Fibroblast of pulmonary artery (primary cell): ENCODE data around the gene SLCO4A1.

Experiments
- DNase-seq: peaks from one replicate; pipeline ENCODE4 v3.0.0-alpha.2; 2010; ENCODE audit warnings: low read depth
- H3K4me3 ChIP-seq: replicated peaks from 2 replicates; pipeline ENCODE4 v1.5.1; 2011; ENCODE audit warnings: low read depth, mild to moderate bottlenecking, control low read depth, low read length, moderate library complexity
- TF ChIP-seq, protein P1 (sequence below): IDR thresholded peaks from 2 replicates; pipeline ENCODE4 v1.5.1; 2011; ENCODE audit warnings: mild to moderate bottlenecking, control low read depth, low read length, inconsistent platforms; ENCODE audit errors: missing control alignments

The SLCO4A1 gene

DNA sequence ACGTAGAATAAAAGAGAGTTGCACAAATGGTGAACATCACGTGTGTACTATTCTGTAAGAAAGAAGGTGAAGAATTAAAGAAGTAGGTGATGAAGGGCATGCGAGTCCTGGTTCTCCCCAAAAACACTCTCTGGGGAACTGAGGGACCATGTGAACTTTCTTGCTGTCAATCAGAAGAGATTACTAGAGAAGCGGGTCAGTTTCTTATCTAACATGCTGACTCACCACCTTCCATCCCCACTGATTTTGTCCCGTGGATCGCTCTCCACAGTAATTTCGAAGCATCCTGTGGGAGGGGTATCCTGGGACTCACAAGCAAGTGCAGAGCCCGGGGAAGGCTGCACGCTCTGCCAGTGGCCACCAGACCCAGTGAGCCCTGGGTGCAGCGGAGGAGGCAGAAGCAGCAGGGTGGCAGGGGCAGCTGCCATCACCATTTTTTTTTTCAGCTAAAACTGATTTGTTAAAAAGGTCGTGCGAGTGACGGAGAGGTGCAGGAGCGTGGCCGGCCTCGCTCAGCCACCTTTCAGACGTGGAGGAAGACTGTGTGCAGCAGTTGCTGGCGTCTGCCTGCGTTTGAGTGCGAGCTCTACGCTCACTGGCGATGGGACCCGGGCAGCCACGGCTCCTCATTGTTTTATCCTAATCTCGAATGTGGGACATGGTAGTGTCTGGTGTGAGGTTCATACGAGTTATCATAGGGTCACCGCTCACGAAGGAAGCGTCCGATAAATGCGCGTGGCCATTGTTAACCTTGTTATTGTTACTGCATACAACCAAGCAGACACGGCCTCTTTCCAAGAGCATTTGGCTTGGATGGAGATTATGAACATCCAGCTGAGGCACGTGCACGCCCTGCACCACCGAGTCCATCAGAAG is 28.0 kb upstream of the SLCO4A1 start:
- no peak overlapping the region for H3K4me3 ChIP-seq
- DNase-seq: no peak
- TF ChIP-seq, protein P1, sequence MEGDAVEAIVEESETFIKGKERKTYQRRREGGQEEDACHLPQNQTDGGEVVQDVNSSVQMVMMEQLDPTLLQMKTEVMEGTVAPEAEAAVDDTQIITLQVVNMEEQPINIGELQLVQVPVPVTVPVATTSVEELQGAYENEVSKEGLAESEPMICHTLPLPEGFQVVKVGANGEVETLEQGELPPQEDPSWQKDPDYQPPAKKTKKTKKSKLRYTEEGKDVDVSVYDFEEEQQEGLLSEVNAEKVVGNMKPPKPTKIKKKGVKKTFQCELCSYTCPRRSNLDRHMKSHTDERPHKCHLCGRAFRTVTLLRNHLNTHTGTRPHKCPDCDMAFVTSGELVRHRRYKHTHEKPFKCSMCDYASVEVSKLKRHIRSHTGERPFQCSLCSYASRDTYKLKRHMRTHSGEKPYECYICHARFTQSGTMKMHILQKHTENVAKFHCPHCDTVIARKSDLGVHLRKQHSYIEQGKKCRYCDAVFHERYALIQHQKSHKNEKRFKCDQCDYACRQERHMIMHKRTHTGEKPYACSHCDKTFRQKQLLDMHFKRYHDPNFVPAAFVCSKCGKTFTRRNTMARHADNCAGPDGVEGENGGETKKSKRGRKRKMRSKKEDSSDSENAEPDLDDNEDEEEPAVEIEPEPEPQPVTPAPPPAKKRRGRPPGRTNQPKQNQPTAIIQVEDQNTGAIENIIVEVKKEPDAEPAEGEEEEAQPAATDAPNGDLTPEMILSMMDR: no peak

DNA sequence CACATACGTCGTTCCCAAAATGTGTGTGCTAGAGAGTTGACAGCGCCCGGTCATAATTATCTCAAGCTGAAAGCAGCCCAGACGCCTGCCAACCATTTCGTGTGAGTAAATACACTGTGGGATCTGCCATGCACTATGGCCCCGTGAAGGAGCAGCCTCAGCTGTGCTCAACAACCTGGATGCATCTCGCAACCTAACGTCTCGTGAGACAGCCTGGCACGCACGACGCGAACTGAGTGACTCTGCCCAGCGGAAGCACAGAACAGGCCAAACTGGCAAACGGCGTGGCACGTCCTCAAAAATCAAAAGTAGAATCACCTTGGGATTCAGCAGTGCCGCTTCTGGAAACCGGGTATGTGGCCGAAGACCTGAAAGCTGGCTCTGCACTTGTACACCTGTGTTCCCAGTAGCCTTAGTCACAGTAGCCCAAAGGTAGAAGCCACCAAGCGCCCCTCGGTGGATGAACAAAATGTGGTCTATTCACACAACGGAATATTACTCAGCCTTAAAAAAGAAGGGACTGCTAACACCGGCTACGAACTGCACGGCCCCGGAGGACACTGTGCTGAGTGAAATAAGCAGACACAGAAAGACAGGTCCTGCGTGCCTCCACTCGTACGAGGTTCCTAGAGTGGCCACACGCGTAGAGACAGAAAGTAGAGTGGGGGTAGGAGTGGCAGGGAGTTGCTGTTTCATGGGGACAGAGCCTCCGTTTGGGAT is 27.2 kb upstream of the SLCO4A1 start:
- DNase-seq: no peak
- TF ChIP-seq, protein P1: no peak
- H3K4me3 ChIP-seq: no peak overlapping the region

DNA sequence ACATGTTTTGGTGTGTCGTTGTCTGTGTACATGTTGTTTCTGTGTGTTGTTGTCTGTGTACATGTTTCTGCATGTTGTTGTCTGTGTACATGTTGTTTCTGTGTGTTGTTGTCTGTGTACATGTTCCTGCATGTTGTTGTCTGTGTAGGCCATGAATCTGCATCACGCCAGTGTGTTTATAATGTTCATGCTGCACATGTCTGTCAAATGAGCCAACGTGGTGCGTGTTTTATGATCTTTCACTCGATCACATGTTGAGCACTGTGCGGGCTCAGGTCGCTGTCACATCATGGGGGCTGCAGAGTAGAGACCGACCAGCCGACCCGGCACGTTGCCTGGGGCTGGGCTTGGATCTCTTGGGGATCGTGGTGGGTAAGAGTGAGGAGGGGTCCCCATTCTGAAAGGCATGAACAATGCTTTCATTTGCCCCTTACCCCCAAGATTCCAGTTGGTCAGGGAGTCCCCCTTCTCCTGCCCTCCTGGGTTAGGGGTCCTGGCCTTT is 26.5 kb upstream of the SLCO4A1 start:
- TF ChIP-seq, protein P1: no peak
- H3K4me3 ChIP-seq: no peak overlapping the region
- no peak for DNase-seq

DNA sequence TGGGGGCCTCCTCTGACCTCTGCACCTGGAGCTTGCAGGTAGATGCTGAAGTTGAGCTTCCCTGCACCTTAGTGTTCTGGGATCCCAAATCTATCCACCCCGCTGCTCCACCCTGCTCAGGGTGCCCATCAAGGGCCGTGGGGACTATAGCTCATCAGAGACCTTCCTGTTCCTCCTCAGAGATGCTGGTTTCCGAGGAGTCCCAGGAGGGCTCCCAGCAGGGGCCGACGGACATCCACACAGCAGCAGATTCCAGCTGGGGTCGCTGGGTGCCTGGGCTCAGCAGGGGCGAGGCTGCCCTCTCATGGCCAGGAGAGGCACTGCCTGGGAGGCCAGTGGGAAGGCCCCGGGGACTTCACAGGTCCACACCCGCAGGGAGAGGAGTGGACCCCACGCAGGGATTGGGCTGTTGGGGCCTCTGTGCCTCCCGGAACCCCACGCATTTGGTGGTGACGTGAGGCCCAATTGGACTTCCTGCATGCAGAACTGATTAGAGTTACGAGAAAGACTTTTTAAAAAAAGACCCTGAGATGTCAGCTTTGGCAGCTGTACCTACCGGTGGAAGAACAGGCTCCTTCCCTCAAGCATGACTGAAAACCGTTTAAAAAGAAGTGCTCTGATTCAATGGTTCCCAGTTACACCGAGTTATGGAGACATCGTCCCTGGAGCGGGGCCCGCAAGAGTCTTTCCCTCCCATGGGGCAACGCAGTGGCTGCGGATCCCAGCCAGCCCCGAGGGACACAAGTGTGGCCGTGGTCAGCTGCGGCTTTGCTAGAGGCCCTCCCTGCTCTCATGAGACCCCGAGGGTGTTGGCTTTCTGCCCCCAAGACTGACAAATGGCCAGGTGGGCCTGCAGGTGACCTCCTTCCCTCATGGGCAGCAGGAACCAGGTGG is 25.3 kb upstream of the SLCO4A1 start:
- DNase-seq: peak; percentile 70
- TF ChIP-seq, protein P1: peak; percentile 97
- no peak overlapping the region for H3K4me3 ChIP-seq

DNA sequence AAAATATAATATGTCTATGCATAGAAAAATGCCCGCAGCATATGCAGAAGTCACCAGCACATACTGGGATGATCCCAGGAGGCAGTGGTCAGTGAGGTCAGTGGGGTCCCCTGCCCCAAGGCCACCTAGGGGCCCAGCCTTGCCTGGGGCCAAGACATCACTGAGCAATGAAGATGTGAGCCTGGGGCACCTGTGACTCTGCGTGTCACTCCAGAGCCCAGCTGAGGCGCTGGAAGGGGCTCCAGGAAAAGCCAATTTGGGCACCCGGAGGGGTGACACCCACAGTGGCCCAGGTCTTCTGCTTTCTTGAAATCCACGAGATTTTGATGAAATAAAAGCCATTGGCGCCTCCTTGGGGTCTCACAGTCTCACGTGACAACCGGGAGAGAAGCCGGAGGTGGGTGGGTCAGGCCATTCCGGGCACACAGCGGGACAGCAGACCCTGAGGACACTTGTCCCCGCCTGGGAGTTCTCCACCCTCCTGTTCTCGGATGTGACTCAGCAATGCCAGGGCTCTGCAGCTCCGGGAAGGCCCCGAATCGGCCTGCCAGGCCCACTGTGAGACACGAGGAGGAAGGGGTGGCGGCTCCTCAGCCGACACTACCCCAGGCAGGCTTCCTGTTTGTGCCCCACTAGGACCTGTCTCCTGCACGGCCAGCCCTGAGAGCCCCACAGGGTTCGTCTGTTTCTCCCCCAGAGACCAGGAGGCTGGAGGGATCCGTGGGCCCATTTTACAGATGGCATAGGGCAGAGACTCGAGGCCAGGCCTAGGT is 24.4 kb upstream of the SLCO4A1 start:
- no peak overlapping the region for H3K4me3 ChIP-seq
- TF ChIP-seq, protein P1: no peak
- no peak for DNase-seq
